Stimulated activated CD8-positive, alpha-beta memory T cell treated with anti-CD3 and anti-CD28 coated beads, Interleukin-15, amount 100 ng/mL, for 24 hours (primary cell): ENCODE results near the gene ASB10.

Experiments used
- DNase-seq: peaks from one replicate; pipeline ENCODE4 v3.0.0-alpha.2; 2020; ENCODE audit warnings: low read depth

The ASB10 gene

GRCh38 chr7:151187409-151188251, 580 bp upstream of the ASB10 start:
- no peak for DNase-seq

GRCh38 chr7:151185762-151186639, 1.0 kb downstream of the ASB10 start:
- no peak for DNase-seq

GRCh38 chr7:151181011-151181431, 6.0 kb downstream of the ASB10 start:
- DNase-seq = no peak

- no peak for DNase-seq
Observed at GRCh38 chr7:151179946-151180345, 7.1 kb downstream of the ASB10 start.

GRCh38 chr7:151179287-151179860, 7.7 kb downstream of the ASB10 start:
- no peak for DNase-seq

- DNase-seq = no peak
Observed at GRCh38 chr7:151178831-151179230, 8.2 kb downstream of the ASB10 start.

- DNase-seq = no peak
Observed at GRCh38 chr7:151178236-151178635, 8.8 kb downstream of the ASB10 start.

GRCh38 chr7:151177310-151177709, 9.7 kb downstream of the ASB10 start:
- no peak for DNase-seq

GRCh38 chr7:151176401-151176800, 10.6 kb downstream of the ASB10 start:
- no peak for DNase-seq

- no peak for DNase-seq
Observed at GRCh38 chr7:151175793-151176311, 11.2 kb downstream of the ASB10 start.

GRCh38 chr7:151175047-151175792, 11.8 kb downstream of the ASB10 start:
- DNase-seq = no peak

GRCh38 chr7:151174246-151175046, 12.6 kb downstream of the ASB10 start:
- no peak for DNase-seq

- no peak for DNase-seq
Observed at GRCh38 chr7:151173386-151174245, 13.4 kb downstream of the ASB10 start.

- DNase-seq = peak; percentile 71
Observed at GRCh38 chr7:151172273-151173141, 14.5 kb downstream of the ASB10 start.

- DNase-seq = no peak
Observed at GRCh38 chr7:151168787-151169162, 18.3 kb downstream of the ASB10 start.

- DNase-seq = peak; percentile 51
Observed at GRCh38 chr7:151168003-151168786, 18.9 kb downstream of the ASB10 start.

- DNase-seq = no peak
Observed at GRCh38 chr7:151167197-151167961, 19.7 kb downstream of the ASB10 start, which contains the start of gene GBX1. Gene GBX1, minus strand, starts transcription at chr7:151167694. Its CDS starts 146 bp downstream, at chr7:151167548.
